WTC11 (cell line): ENCODE data around the gene GINS1. TPM values are rescaled to one million over a fixed set of nuclear protein-coding genes. Genes with fewer than 3 reads are reported as not detected.
A peak's percentile ranks its signal among the peaks of the same experiment; 100 is the strongest.

Source experiments
- ETV6 ChIP-seq: sonication (generic); formaldehyde crosslinking; IDR thresholded peaks from 2 replicates; pipeline ENCODE4 v1.8.1; 2022; ENCODE audit warnings: mild to moderate bottlenecking, missing genetic modification reagents
- FOXP1 ChIP-seq: sonication (generic); formaldehyde crosslinking; IDR thresholded peaks from 2 replicates; pipeline ENCODE4 v1.8.0; 2022; ENCODE audit warnings: missing genetic modification reagents, mild to moderate bottlenecking, moderate library complexity, borderline replicate concordance
- GTF2I ChIP-seq: fragments of 250-450 bp; sonication (Bioruptor Pico); conservative IDR thresholded peaks from 2 replicates; pipeline ENCODE4 v1.4.0; 2021; ENCODE audit warnings: mild to moderate bottlenecking
- NFATC4 ChIP-seq: fragments of 250-450 bp; sonication (Bioruptor Pico); IDR thresholded peaks from 2 replicates; pipeline ENCODE4 v1.9.0; 2021; ENCODE audit warnings: mild to moderate bottlenecking
- NR2C2 ChIP-seq: sonication (generic); formaldehyde crosslinking; IDR thresholded peaks from 2 replicates; pipeline ENCODE4 v1.8.0; 2022; ENCODE audit warnings: mild to moderate bottlenecking, missing genetic modification reagents
- RELA ChIP-seq: sonication (generic); formaldehyde crosslinking; IDR thresholded peaks from 2 replicates; pipeline ENCODE4 v1.8.1; 2022; ENCODE audit warnings: missing genetic modification reagents, mild to moderate bottlenecking, borderline replicate concordance
- TEAD1 ChIP-seq: sonication (generic); formaldehyde crosslinking; IDR thresholded peaks from 2 replicates; pipeline ENCODE4 v1.8.0; 2022; ENCODE audit warnings: mild to moderate bottlenecking, missing genetic modification reagents
- ZNF232 ChIP-seq: sonication (generic); formaldehyde crosslinking; IDR thresholded peaks from 2 replicates; pipeline ENCODE4 v1.8.0; 2022; ENCODE audit warnings: mild to moderate bottlenecking, missing genetic modification reagents
- ZNF396 ChIP-seq: fragments of 250-450 bp; sonication (Bioruptor Pico); IDR thresholded peaks from 2 replicates; pipeline ENCODE4 v1.8.0; 2021; ENCODE audit warnings: mild to moderate bottlenecking, moderate library complexity, borderline replicate concordance
- ZNF671 ChIP-seq: fragments of 250-450 bp; sonication (Bioruptor Pico); IDR thresholded peaks from 2 replicates; pipeline ENCODE4 v1.8.0; 2021; ENCODE audit warnings: mild to moderate bottlenecking
- total RNA-seq: library from RNA; stranded (reverse); gene quantifications from 3 replicates; pipeline ENCODE4 v1.2.3, GENCODE V29; 2021
- TF ChIP-seq, protein P1 (sequence below): sonication (generic); formaldehyde crosslinking; IDR thresholded peaks from 2 replicates; pipeline ENCODE4 v1.8.1; 2023; ENCODE audit warnings: mild to moderate bottlenecking, moderate library complexity, missing genetic modification reagents
- TF ChIP-seq, protein P2 (sequence below): sonication (generic); formaldehyde crosslinking; IDR thresholded peaks from 2 replicates; pipeline ENCODE4 v1.8.0; 2023; ENCODE audit warnings: mild to moderate bottlenecking, missing genetic modification reagents
- TF ChIP-seq, protein P3 (sequence below): fragments of 250-450 bp; sonication (Bioruptor Pico); IDR thresholded peaks from 2 replicates; pipeline ENCODE4 v2.1.2; 2022; ENCODE audit warnings: mild to moderate bottlenecking, moderate library complexity
- TF ChIP-seq, protein P4 (sequence below): sonication (generic); formaldehyde crosslinking; IDR thresholded peaks from 2 replicates; pipeline ENCODE4 v1.8.0; 2022; ENCODE audit warnings: mild to moderate bottlenecking, missing genetic modification reagents
- TF ChIP-seq, protein P5 (sequence below): sonication (generic); formaldehyde crosslinking; IDR thresholded peaks from 2 replicates; pipeline ENCODE4 v1.8.1; 2023; ENCODE audit warnings: mild to moderate bottlenecking, missing genetic modification reagents, moderate library complexity
- TF ChIP-seq, protein P6 (sequence below): sonication (generic); formaldehyde crosslinking; IDR thresholded peaks from 2 replicates; pipeline ENCODE4 v1.8.1; 2022; ENCODE audit warnings: missing genetic modification reagents, borderline replicate concordance
- TF ChIP-seq, protein P7 (sequence below): sonication (generic); formaldehyde crosslinking; IDR thresholded peaks from 2 replicates; pipeline ENCODE4 v1.8.1; 2023; ENCODE audit warnings: mild to moderate bottlenecking, missing genetic modification reagents, borderline replicate concordance
- TF ChIP-seq, protein P8 (sequence below): sonication (generic); formaldehyde crosslinking; conservative IDR thresholded peaks from 2 replicates; pipeline ENCODE4 v1.8.1; 2022; ENCODE audit warnings: mild to moderate bottlenecking, missing genetic modification reagents
- TF ChIP-seq, protein P9 (sequence below): fragments of 250-450 bp; sonication (Bioruptor Pico); conservative IDR thresholded peaks from 2 replicates; pipeline ENCODE4 v1.9.0; 2021; ENCODE audit warnings: mild to moderate bottlenecking
- TF ChIP-seq, protein P10 (sequence below): sonication (generic); formaldehyde crosslinking; IDR thresholded peaks from 2 replicates; pipeline ENCODE4 v1.8.1; 2022; ENCODE audit warnings: low read depth, mild to moderate bottlenecking, moderate library complexity, missing genetic modification reagents, borderline replicate concordance

GINS1 gene
- total RNA-seq, 1 experiment from 2014 or later: 70.4 TPM

DNA sequence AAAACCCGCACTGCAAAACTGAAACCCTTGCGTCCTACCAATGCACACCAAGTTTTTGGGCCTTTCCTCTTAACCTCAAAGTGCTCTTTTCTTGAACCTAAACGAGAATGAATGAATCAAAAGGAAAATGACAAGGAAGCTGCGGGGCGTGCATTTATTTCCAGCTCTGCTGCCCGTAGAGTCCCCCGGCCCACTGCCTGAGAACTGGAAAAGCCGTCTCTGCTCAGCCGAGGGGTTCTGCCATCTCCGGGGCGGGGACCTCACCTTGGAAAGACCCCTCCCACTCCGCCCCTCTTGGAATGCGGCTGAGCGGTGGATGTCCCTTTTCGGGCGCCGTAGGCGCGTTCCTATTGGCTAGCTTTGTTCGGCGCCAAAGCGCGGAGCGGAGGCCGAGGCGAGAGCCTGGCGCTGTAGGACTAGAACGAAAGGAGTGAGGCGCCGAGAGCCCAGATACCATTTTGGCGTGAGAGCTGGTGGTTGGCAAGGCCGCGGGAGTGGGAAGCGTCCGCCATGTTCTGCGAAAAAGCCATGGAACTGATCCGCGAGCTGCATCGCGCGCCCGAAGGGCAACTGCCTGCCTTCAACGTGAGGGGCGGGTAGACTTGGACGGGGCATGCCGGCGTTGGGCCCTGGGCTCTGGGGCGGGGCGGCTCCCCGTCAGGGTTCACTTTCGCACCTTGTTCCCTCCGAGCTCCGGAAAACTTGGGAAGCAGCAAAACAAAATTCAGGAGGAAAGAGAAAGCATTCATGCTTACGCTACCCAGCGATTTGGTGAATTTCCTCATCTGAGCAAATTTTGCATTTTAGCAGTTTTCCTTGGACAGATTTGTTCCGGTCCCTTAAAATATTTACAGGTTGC, at the start of gene GINS1 (continued):
- TF ChIP-seq, protein P1, sequence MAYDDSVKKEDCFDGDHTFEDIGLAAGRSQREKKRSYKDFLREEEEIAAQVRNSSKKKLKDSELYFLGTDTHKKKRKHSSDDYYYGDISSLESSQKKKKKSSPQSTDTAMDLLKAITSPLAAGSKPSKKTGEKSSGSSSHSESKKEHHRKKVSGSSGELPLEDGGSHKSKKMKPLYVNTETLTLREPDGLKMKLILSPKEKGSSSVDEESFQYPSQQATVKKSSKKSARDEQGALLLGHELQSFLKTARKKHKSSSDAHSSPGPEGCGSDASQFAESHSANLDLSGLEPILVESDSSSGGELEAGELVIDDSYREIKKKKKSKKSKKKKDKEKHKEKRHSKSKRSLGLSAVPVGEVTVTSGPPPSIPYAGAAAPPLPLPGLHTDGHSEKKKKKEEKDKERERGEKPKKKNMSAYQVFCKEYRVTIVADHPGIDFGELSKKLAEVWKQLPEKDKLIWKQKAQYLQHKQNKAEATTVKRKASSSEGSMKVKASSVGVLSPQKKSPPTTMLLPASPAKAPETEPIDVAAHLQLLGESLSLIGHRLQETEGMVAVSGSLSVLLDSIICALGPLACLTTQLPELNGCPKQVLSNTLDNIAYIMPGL (CRISPR knock-in tag): peak; percentile 76
- TF ChIP-seq NFATC4: no peak
- TF ChIP-seq, protein P2, sequence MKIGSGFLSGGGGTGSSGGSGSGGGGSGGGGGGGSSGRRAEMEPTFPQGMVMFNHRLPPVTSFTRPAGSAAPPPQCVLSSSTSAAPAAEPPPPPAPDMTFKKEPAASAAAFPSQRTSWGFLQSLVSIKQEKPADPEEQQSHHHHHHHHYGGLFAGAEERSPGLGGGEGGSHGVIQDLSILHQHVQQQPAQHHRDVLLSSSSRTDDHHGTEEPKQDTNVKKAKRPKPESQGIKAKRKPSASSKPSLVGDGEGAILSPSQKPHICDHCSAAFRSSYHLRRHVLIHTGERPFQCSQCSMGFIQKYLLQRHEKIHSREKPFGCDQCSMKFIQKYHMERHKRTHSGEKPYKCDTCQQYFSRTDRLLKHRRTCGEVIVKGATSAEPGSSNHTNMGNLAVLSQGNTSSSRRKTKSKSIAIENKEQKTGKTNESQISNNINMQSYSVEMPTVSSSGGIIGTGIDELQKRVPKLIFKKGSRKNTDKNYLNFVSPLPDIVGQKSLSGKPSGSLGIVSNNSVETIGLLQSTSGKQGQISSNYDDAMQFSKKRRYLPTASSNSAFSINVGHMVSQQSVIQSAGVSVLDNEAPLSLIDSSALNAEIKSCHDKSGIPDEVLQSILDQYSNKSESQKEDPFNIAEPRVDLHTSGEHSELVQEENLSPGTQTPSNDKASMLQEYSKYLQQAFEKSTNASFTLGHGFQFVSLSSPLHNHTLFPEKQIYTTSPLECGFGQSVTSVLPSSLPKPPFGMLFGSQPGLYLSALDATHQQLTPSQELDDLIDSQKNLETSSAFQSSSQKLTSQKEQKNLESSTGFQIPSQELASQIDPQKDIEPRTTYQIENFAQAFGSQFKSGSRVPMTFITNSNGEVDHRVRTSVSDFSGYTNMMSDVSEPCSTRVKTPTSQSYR (CRISPR knock-in tag): no peak
- TF ChIP-seq, protein P3, sequence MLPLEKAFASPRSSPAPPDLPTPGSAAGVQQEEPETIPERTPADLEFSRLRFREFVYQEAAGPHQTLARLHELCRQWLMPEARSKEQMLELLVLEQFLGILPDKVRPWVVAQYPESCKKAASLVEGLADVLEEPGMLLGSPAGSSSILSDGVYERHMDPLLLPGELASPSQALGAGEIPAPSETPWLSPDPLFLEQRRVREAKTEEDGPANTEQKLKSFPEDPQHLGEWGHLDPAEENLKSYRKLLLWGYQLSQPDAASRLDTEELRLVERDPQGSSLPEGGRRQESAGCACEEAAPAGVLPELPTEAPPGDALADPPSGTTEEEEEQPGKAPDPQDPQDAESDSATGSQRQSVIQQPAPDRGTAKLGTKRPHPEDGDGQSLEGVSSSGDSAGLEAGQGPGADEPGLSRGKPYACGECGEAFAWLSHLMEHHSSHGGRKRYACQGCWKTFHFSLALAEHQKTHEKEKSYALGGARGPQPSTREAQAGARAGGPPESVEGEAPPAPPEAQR (CRISPR knock-in tag): no peak
- no peak for TF ChIP-seq NR2C2
- TF ChIP-seq, protein P4, sequence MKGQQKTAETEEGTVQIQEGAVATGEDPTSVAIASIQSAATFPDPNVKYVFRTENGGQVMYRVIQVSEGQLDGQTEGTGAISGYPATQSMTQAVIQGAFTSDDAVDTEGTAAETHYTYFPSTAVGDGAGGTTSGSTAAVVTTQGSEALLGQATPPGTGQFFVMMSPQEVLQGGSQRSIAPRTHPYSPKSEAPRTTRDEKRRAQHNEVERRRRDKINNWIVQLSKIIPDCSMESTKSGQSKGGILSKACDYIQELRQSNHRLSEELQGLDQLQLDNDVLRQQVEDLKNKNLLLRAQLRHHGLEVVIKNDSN (CRISPR knock-in tag): peak; percentile 13
- no peak for TF ChIP-seq ZNF232 (CRISPR knock-in tag)
- TF ChIP-seq, protein P5, sequence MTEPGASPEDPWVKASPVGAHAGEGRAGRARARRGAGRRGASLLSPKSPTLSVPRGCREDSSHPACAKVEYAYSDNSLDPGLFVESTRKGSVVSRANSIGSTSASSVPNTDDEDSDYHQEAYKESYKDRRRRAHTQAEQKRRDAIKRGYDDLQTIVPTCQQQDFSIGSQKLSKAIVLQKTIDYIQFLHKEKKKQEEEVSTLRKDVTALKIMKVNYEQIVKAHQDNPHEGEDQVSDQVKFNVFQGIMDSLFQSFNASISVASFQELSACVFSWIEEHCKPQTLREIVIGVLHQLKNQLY (CRISPR knock-in tag): no peak
- TF ChIP-seq, protein P6, sequence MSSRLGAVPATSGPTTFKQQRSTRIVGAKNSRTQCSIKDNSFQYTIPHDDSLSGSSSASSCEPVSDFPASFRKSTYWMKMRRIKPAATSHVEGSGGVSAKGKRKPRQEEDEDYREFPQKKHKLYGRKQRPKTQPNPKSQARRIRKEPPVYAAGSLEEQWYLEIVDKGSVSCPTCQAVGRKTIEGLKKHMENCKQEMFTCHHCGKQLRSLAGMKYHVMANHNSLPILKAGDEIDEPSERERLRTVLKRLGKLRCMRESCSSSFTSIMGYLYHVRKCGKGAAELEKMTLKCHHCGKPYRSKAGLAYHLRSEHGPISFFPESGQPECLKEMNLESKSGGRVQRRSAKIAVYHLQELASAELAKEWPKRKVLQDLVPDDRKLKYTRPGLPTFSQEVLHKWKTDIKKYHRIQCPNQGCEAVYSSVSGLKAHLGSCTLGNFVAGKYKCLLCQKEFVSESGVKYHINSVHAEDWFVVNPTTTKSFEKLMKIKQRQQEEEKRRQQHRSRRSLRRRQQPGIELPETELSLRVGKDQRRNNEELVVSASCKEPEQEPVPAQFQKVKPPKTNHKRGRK (CRISPR knock-in tag): no peak
- TF ChIP-seq GTF2I (CRISPR knock-in tag): no peak
- TF ChIP-seq, protein P7, sequence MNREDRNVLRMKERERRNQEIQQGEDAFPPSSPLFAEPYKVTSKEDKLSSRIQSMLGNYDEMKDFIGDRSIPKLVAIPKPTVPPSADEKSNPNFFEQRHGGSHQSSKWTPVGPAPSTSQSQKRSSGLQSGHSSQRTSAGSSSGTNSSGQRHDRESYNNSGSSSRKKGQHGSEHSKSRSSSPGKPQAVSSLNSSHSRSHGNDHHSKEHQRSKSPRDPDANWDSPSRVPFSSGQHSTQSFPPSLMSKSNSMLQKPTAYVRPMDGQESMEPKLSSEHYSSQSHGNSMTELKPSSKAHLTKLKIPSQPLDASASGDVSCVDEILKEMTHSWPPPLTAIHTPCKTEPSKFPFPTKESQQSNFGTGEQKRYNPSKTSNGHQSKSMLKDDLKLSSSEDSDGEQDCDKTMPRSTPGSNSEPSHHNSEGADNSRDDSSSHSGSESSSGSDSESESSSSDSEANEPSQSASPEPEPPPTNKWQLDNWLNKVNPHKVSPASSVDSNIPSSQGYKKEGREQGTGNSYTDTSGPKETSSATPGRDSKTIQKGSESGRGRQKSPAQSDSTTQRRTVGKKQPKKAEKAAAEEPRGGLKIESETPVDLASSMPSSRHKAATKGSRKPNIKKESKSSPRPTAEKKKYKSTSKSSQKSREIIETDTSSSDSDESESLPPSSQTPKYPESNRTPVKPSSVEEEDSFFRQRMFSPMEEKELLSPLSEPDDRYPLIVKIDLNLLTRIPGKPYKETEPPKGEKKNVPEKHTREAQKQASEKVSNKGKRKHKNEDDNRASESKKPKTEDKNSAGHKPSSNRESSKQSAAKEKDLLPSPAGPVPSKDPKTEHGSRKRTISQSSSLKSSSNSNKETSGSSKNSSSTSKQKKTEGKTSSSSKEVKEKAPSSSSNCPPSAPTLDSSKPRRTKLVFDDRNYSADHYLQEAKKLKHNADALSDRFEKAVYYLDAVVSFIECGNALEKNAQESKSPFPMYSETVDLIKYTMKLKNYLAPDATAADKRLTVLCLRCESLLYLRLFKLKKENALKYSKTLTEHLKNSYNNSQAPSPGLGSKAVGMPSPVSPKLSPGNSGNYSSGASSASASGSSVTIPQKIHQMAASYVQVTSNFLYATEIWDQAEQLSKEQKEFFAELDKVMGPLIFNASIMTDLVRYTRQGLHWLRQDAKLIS (CRISPR knock-in tag): 0 out of 2 replicates have a peak, but pooled peaks have one; percentile 25
- TF ChIP-seq ZNF396 (CRISPR knock-in tag): no peak
- TF ChIP-seq ZNF671 (CRISPR knock-in tag): no peak
- TF ChIP-seq, protein P8, sequence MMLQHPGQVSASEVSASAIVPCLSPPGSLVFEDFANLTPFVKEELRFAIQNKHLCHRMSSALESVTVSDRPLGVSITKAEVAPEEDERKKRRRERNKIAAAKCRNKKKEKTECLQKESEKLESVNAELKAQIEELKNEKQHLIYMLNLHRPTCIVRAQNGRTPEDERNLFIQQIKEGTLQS: no peak
- peak; percentile 80; the same call in 1 of the 2 replicates for TF ChIP-seq ETV6 (CRISPR knock-in tag)
- TF ChIP-seq, protein P9, sequence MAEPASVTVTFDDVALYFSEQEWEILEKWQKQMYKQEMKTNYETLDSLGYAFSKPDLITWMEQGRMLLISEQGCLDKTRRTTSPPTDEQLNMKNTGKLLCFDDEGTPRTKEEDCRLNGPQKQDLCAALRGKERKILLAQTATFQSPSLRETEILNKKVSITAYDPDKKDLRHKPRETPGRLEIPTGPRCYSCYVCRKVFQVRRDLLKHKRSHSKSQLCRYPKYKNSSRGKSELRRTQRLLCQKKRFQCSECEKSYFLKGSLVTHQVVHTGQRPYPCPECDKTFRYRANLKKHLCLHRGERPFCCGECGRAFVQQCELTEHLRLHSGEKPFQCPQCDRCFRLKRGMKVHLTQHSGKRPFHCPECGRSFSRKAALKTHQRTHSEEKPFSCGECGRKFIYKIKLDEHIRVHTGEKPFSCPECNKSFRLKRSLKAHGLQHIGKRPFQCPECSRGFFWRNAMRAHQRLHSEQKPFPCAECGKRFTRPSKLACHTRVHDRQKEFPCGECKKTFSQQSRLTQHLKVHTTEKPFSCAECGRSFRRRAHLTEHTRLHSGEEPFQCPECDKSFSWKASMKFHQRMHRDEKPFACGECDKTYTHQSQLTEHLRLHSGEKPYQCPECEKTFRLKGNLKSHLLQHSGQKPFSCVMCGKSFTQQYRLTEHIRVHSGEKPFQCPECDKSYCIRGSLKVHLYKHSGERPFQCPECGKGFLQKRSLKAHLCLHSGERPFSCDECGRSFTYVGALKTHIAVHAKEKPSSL (CRISPR knock-in tag): no peak
- TF ChIP-seq, protein P10, sequence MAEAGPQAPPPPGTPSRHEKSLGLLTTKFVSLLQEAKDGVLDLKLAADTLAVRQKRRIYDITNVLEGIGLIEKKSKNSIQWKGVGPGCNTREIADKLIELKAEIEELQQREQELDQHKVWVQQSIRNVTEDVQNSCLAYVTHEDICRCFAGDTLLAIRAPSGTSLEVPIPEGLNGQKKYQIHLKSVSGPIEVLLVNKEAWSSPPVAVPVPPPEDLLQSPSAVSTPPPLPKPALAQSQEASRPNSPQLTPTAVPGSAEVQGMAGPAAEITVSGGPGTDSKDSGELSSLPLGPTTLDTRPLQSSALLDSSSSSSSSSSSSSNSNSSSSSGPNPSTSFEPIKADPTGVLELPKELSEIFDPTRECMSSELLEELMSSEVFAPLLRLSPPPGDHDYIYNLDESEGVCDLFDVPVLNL (CRISPR knock-in tag): peak; percentile 92; the same call in 1 of the 2 replicates
- TF ChIP-seq TEAD1 (CRISPR knock-in tag): peak; percentile 99
- no peak for TF ChIP-seq RELA (CRISPR knock-in tag)
- peak; percentile 77; the same call in 1 of the 2 replicates for TF ChIP-seq FOXP1 (CRISPR knock-in tag)
